ENCODE data around the gene ANTXR2.

The ANTXR2 gene

DNA sequence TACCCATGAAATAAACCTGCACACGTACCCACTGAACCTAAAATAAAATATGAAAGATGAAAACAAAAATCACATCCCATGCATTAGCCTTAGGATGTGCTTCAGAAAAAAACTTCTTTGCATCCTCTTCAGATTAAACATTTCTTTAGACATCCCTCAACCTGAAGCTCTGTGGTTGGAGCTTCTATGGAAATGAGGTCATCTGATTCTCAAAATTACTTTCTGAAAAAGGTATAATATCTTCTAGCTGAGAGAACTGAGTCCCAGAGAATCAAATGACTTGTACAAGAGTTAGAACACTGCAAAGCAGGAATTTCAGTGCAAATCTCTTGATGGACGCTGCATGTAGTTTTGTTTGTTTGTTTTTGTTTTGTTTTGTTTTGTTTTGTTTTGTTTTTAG lies 19.1 kb upstream of the ANTXR2 start:
- DNase-seq (ENCODE audit: low read depth) = no peak

GRCh38 chr4:80091688-80092087 lies 18.7 kb upstream of the ANTXR2 start:
- no peak for DNase-seq (ENCODE audit: low read depth)

DNA sequence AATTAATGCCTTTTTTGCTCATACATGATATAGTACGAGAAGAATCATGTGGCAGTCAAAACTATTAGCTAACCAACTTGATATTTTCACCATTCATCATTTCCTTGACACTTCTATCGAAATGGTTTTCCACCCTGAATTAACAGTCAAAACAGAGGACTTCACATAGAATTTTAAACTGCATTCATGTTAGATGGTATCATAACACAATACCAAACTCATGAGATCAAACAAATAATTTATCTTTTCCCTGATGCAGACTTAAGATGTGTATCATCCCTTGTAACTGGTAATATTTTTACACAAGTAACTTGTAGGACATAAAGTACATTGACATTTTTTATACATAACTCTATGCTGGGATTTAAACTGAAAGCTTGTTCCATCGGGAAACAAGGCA lies 18.2 kb upstream of the ANTXR2 start:
- DNase-seq (ENCODE audit: low read depth) = no peak

DNA sequence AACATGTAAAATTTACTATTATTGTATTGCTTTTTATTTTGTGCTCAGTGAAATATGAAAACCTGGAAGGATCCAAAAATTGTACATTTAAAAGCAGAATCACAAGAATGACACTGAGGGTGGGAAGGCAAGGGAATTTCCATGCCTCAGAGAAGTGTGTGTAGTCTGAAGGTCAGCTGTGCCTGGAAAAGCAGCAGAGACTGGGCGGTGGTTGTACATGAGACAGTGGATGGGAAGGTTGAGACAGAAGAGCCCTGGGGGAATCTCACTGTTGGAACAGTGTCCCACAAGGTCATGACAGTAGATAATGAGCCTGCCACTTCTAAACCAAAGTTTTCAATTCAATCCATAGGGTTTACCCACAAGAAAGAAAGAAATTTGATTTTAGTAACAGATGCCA lies 17.1 kb upstream of the ANTXR2 start:
- no peak for DNase-seq (ENCODE audit: low read depth)

- no peak for DNase-seq (ENCODE audit: low read depth)
Measured at GRCh38 chr4:80088471-80088870, 15.4 kb upstream of the ANTXR2 start.

- no peak for DNase-seq (ENCODE audit: low read depth)
Measured at GRCh38 chr4:80086296-80086695, 13.3 kb upstream of the ANTXR2 start.

- no peak for DNase-seq (ENCODE audit: low read depth)
Measured at GRCh38 chr4:80085081-80085480, 12.1 kb upstream of the ANTXR2 start.

- no peak for DNase-seq (ENCODE audit: low read depth)
Measured at GRCh38 chr4:80082693-80083092, 9.7 kb upstream of the ANTXR2 start.

DNA sequence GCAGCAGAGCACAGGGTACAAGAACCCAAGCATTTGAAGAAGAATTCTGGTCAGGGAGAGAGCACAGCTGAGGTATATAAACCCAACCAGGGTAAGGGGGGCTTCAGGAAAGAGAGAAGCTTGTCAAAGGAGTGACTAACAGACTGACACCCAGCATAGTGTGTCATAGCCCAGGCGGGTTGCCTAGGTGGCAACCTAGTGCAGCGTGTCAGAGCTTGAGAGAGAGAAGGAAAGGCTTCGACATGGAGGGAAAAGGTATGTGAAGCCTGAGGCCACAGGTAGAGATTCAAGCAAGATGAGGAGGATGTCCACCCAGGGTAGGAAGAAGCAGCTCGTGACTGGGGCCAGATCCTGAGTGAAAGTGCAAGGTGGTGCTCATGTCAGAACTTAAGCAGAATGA lies 8.5 kb upstream of the ANTXR2 start:
- DNase-seq (ENCODE audit: low read depth) = peak; percentile 1

GRCh38 chr4:80079255-80079923 lies 6.4 kb upstream of the ANTXR2 start:
- DNase-seq (ENCODE audit: low read depth) = no peak

DNA sequence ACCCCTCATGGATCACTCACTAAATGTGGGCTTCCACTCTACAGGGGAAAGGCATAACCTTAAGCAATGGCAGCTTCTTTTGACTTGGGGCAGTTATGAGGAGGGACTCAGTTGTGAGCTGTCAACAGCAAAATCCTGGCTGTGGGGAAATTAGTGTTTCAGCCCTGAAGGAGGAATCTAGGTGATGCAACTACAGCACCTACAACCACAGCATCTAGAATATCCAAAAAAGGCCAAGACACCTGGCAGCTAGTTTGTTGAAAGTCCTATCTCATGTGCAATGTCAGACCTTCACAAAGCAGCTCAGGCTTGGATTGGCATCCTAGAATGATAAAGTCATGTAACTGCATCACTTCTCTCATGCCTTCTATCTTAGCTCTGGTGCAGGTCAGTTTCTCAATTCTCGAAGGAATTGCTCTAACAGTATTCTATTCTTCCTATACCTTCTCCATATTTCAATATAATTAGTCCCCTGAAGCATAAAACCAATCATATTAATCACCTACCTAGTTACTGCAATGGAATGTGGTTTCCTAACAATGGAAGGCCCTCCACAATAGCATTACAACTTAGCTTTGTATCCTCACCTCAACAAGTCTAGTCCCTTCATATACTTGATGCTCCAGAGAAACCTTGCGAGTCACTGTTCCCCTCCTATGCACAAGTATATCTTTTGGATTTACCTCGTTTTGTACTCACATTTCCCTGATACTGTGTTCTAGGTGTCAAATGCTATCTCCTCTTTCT lies 5.5 kb upstream of the ANTXR2 start:
- DNase-seq (ENCODE audit: low read depth) = no peak

DNA sequence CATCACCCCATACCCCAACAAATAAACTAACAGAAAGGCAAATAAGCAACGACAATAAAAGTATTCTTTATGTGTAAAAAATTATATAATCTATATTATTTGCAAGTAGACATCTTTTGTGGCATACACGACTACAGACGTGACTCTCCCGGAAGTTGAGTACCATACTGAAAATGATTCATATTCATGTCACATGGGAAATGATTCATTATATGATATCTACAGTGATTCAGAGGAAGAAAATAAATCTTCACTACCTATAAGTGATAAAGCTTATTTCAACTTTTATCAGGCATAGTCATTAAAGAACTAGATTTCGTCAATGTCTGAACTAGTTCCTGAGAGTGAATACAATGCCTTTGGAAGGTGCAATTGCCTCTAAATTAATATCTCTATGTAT lies 4.6 kb upstream of the ANTXR2 start:
- no peak for DNase-seq (ENCODE audit: low read depth)

DNA sequence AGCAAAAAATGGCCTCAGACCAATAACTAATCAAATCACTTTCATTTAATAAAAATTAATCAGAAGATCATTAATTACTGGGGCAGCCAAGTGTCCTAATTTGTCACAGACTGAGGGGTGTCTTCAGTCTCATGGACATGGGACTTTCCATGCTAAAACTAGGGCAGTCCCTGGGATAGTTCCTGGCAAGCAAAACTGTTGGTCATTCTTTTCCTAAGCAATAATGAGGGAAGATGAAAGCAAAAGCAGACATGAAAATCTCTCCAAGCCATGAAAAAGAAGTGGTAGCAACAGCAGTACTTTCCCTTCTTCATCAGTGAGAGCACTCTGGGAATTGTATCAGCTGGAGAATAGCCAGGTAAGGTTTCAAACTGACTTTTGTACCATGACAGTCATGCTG lies 3.7 kb upstream of the ANTXR2 start:
- DNase-seq (ENCODE audit: low read depth) = no peak

DNA sequence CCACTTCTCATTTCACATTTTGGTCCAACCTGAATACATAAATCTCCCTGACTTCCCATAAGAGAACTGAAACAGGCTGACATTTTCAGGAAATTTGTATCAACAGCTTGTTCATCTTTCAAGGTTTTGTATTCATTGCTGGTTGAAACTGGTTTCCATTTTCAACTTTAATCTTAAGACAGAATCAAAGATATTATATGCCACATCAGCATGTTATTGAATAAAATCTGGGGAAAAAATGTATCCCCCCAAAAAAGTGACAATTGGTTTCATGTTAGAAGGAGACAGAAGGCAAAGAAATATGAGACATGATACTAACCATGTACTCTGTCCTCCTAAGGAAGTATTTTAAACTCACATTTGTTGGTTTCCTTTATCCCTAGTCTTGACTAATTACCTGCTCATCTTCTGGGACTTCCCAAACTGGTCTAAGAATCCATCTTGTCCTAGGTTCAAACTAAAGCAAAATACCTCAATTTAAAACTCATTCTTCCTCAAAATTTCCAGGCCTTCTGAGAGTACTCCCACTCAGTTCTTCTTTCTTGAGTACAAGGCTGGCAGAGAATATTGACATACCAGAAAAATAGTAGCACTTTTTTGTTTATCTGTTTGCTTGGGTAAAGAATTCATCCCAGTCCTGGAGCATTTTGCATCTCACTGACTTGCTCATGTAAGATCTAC lies 3.1 kb upstream of the ANTXR2 start:
- DNase-seq (ENCODE audit: low read depth) = no peak

GRCh38 chr4:80074651-80075050 lies 1.6 kb upstream of the ANTXR2 start:
- DNase-seq (ENCODE audit: low read depth) = no peak

DNA sequence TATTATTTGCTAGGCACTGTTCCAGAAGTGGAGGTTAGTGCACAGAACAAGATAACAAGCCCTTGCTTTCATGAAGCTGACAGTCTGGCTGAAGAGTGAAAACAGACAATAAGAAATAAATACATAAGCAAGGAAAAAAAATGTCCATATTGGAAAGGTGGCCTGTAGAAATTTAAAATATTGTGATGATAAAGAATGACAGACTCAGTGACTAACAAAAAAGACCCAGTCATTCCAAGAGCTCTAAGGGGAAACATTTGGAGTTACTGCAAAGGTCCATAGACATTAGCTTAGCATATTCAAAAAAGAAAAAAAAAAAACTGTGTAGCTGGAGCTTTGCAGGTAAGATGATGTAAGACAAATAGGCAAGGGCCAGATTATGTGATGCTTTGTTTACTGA lies 1.0 kb upstream of the ANTXR2 start:
- no peak for DNase-seq (ENCODE audit: low read depth)

DNA sequence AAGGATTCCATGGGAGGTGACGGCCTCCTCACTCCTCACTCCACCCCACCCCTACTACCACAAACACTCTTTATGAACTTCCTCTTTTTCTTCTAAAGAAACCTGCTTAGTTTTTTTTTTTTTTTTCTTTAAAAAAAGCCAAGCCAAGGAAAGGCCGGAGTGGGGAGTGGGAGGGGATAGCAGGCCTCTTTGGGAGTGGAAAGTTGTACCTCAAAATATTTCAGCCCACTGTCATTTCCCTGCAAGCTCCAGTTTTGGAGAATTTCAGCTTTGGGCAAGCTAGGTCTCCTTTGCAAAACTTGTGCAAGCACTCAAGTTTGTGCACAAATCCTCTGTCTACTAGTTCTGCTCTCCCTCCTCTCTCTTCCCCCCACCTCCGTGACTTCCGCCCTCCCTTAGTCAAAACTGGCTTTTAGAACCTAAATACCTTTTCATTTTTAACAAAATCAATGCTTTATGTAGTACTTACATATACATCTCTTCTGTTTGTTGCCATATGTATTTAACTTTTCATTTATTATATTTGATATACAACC lies 512 bp upstream of the ANTXR2 start:
- DNase-seq (ENCODE audit: low read depth) = no peak

- peak; percentile 37 for DNase-seq (ENCODE audit: low read depth)
Measured at GRCh38 chr4:80072228-80072743, 743 bp downstream of the ANTXR2 start.

DNA sequence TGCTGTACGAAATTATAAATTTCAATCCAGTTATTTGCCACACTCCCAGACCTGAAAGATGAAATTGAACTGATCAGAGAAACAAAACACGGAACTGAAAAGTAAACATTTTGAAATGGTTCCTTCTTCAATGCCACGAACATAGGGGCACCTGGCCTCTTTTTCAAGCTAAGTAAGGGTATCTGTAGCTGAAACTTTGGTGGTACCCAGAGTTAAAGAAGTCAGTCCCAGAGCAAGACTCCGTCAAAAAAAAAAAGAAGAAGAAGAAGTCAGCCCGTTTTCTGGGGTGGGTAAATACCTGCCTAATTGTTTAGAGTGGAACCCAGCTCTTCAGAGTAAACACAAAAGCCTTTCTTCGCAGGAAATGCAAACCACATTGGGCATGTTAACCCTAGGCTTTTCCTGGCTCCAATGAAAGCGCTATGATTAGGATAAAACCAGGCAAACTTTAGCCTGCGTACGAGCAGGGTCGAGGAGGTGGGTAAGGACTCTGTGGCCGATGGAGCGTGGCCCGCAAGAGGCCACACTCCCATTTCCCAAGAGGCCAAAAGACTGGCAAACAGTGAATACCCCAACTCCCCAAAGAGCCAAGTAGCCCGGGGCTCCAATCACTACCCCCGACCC lies 1.3 kb downstream of the ANTXR2 start:
- DNase-seq (ENCODE audit: low read depth) = no peak

DNA sequence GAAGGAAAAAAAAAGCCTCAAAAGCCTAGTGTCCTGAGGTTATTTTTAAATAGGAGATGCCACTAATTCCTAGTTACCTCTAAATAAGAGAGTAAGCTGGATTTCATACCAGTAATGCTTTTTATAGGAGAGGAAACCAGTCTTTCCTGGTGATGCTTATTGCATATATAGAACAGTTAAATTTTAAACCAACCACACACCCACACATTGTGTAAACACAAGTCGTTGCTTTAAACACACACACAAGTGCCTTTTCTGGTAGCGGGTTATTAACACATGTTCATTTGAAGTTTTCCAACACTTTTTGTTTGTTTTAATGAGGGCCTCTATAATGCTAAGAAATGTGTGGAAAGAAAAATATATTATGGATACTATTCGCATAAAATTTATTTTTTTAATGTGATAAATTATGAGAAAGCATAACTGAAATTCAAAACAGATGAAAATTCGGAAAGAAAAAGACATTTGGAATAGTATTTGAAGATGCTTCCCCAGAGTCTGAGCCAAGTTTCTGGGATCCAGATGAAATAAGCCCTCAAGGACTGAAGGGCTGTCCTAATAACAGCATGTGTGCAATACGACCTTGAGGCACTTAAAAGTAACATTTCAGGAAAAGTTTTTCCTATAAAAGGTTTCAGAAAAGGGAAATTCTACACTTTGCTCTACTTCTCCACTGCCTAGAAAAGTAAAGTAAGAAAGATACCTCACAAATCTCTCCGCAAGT lies 2.0 kb downstream of the ANTXR2 start:
- no peak for DNase-seq (ENCODE audit: low read depth)

DNA sequence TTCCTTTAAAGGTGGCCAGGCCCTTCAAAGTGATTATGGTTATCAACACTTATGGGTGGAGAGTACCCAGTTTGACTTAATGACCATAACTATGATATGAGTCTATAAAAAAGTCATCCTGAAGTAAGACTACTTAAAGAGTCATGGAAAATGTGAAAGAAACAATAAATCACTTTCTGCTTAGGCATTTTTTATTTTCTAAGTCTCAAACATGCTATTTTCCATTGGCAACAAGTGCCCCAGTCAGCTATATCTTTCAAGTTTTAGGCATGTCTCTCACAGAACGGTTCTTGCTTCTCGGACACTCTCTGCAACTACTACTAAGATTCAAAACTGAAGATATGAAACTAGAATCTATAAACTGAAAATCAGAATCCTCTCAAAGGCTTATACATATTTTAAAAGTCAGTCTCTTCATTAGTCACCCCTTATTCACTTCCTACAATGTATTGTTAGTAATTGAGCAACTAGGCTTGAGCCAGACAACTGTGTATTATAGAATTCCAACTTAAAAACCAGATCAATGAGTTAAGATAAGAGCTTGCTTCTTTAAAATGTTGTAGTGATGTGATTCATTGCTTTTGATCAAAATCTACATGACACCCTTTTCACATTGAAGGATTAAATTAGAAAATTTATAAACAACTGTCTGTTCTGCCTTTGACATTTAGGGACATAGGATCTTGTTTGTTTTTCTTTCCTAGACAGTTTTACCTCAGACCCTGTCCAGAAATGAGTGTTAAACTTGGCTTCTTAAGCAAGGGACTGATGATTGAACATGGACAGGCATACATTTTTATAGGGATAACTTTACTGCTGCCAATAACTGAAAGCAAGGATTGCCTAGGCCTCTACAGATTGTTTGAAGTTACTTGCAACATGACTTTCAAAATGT lies 2.9 kb downstream of the ANTXR2 start:
- DNase-seq (ENCODE audit: low read depth) = no peak

All from stimulated activated CD8-positive, alpha-beta memory T cell treated with anti-CD3 and anti-CD28 coated beads, Interleukin-12 subunit alpha, Interleukin-12 subunit beta, amount 100 ng/mL, for 4 hours (primary cell).